H7 (cell line): Measurements from ENCODE around the gene PELI2. TPM values are rescaled to one million over a fixed set of nuclear protein-coding genes. Genes with fewer than 3 reads are reported as not detected.

Source experiments
- DNase-seq: peaks from one replicate; pipeline ENCODE4 v3.0.0; 2012
- H3K27me3 ChIP-seq: 2 replicates; pipeline ENCODE4 v1.6.0; 2011; ENCODE audit warnings: mild to moderate bottlenecking, low read length; ENCODE audit not compliant: control insufficient read depth, insufficient read depth
- H3K36me3 ChIP-seq: replicated peaks from 2 replicates; pipeline ENCODE4 v1.5.1; 2011; ENCODE audit warnings: low read length; ENCODE audit not compliant: control insufficient read depth, insufficient read depth
- H3K4me3 ChIP-seq: 2 replicates; pipeline ENCODE4 v1.5.1; 2011; ENCODE audit warnings: low read depth, mild to moderate bottlenecking, control low read depth, low read length, moderate library complexity; ENCODE audit not compliant: insufficient read depth
- total RNA-seq: library from RNA; depleted of rRNA; stranded (reverse); fragments of >200 nt; shearing (Covaris generic); gene quantifications from 2 replicates; pipeline ENCODE4 v1.2.3, GENCODE V29; 2014

Gene PELI2
- total RNA-seq, 1 experiment from 2014 or later = 10.9 TPM

DNA sequence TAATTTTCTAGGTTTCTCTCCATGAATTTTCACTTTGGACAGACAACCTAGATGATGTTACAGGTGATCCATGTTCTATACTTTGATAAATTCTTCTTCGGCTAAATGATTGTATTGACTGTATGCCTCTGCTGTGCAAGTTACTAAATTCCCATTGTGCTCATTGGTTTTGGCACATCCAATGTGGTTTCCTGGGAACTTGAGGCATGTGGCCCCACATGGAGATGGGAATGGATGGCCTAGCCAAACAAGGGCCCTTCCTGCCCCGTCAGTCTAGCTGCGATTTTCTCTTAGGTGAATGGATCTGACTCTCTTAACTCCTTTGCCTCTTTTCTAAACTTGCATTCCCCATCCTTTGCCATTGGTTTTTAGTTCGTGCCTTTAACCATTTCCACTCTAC is 186.2 kb downstream of the PELI2 start:
- no peak overlapping the region for H3K4me3 ChIP-seq
- H3K27me3 ChIP-seq = no peaks in the 10 kb centered on the region
- DNase-seq = no peak
- H3K36me3 ChIP-seq = no peaks in the 10 kb centered on the region

DNA sequence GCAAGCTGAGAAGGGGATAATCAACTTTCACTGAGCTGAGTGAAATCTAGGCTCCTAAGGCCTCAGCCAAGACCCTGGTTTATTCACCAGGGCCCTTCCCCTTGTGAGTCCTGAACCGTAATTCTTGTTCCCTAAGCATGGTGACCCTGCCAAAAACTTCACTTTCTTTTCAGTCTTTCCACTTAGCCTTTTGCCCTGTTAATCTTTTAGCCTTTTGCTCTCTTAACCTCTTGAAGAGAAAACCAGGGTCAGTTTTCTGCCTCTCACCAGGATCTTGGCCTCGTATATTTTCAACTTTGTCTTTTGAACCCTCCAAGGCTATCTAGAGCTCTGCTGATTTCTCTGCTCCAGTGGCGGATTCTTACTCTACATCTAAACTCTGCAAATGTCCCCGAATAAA is 191.0 kb downstream of the PELI2 start:
- Histone ChIP-seq H3K36me3 (no peaks in the 10 kb centered on the region), H3K27me3 (no peaks in the 10 kb centered on the region), H3K4me3 (no peak overlapping the region)
- DNase-seq = no peak

GRCh38 chr14:56310643-56311042 is 192.4 kb downstream of the PELI2 start:
- no peaks in the 10 kb centered on the region for H3K27me3 ChIP-seq
- H3K36me3 ChIP-seq = no peaks in the 10 kb centered on the region
- DNase-seq = no peak
- H3K4me3 ChIP-seq = no peak overlapping the region

DNA sequence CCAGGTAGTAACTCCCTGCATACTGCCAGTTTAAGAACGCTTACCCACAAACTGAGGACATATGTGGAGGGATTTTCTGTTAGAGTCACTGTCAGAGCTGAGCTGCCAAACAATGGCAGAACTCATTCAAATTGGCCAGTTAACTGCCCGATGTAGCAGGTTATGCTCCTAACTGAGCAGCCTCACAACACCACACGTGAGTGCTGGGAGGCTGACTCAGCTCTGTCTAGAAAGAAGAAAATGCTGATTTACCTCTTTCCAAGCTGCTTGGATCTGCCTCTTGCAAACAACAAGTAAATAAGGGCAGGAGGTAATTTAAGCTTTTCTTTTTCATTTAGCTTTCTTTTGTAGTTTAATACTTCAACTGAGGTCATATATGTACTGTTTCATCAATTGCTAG is 195.6 kb downstream of the PELI2 start:
- no peak for DNase-seq
- H3K4me3 ChIP-seq = no peak overlapping the region
- H3K27me3 ChIP-seq = no peaks in the 10 kb centered on the region
- no peaks in the 10 kb centered on the region for H3K36me3 ChIP-seq

GRCh38 chr14:56318393-56319115 is 200.3 kb downstream of the PELI2 start:
- Histone ChIP-seq H3K36me3 (no peaks in the 10 kb centered on the region), H3K27me3 (no peaks in the 10 kb centered on the region), H3K4me3 (no peak overlapping the region)
- DNase-seq = no peak

GRCh38 chr14:56321861-56322260 is 203.7 kb downstream of the PELI2 start:
- Histone ChIP-seq H3K27me3 (no peaks in the 10 kb centered on the region), H3K4me3 (no peak overlapping the region), H3K36me3 (no peaks in the 10 kb centered on the region)
- DNase-seq = no peak

- H3K36me3 ChIP-seq = no peaks in the 10 kb centered on the region
- H3K4me3 ChIP-seq = no peak overlapping the region
- no peak for DNase-seq
- no peaks in the 10 kb centered on the region for H3K27me3 ChIP-seq
These were observed 204.3 kb downstream of the PELI2 start for GRCh38 chr14:56322531-56322930.

GRCh38 chr14:56324454-56324853 is 206.2 kb downstream of the PELI2 start:
- H3K27me3 ChIP-seq = no peaks in the 10 kb centered on the region
- H3K4me3 ChIP-seq = no peak overlapping the region
- no peaks in the 10 kb centered on the region for H3K36me3 ChIP-seq
- no peak for DNase-seq

- H3K27me3 ChIP-seq = no peaks in the 10 kb centered on the region
- H3K4me3 ChIP-seq = no peak overlapping the region
- DNase-seq = no peak
These were observed 206.9 kb downstream of the PELI2 start for GRCh38 chr14:56324856-56325699.

DNA sequence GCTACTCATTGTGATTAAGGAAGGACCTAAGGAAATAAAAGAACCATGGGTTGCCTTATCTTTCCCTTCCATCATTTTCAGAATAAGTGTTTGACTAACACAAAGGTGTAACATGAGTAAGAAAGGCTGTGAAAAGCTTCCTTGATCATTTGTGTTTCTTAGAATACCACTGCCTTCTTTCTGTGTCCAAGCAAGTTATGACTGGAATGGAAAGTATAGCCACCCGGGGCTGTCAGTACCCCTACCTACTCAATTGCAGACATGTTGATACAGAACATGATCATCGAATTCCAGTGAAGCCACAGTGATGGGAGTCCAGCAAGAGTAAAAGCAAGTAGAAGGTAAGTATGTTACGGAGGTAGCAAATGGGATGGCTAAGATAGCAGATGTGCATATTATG is 209.8 kb downstream of the PELI2 start:
- Histone ChIP-seq H3K27me3 (no peaks in the 10 kb centered on the region), H3K4me3 (no peak overlapping the region), H3K36me3 (no peaks in the 10 kb centered on the region)
- no peak for DNase-seq

More at GRCh38 chr14:56324856-56325699, 206.9 kb downstream of the PELI2 start:
- H3K36me3 ChIP-seq = no peaks in the 10 kb centered on the region

- Histone ChIP-seq H3K36me3 (no peaks in the 10 kb centered on the region), H3K27me3 (no peaks in the 10 kb centered on the region), H3K4me3 (no peak overlapping the region)
- no peak for DNase-seq
These were observed 213.5 kb downstream of the PELI2 start for GRCh38 chr14:56331592-56332216.

DNA sequence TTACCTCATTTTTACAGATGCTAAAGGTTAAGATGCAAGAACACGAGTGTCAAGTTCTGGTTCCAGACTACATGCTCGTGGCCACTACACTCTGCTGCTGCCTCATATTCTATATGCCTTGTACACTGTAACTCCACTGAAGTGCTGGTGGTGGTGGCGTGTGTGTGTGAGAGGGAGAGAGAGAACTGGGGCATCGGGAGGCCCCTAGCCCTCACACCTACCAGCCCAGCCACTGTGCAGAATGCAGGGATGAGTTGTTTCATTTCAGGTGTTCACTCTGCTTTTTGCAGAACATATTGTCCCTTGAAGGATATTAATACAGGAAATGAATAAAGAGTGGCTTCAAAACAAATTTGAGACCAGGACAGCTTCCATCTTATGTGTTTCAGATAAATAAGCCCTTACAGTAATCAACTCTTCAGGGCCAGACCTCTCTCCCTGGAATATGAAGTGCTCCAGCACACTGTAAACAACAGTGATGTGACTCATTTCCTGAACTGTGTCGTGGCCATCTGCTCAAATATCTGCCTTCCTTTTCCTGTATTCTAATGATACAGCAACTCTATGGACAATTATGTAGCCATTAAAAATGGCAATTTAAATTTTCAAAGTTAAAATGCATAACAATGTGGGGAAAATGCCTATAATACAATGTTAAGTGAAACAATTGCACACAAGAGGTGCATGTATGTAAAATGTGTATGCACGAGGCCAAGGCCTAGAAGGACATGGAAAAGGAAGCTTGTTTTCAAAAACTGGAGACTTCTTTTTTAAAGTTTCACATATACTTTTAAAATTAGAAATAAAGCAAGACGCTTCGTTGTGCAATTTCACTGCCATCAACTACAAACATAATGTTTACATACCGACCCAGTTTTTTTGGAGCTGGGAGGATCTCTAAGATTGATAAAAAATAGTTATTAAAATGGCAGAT is 215.4 kb downstream of the PELI2 start:
- no peaks in the 10 kb centered on the region for H3K27me3 ChIP-seq
- H3K4me3 ChIP-seq = no peak overlapping the region
- no peaks in the 10 kb centered on the region for H3K36me3 ChIP-seq
- no peak for DNase-seq

DNA sequence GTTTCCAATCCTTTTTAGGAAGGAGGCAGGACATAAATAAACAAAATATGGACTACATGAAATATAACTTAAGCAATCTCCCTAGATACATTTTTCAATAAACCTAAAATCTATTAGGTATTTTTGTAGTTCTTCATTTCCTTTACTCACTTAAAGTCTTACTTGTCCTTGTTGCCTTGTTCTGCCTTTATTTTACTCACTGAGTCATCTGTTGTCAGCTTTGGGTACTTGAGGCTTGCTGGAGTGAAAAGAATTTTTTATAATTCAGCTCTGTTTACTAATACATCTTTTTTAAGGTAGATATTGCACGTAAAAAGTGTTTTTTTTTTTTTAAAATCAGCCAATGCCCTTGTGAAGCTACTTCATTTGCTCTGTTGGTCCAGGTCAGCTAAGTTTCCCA is 216.2 kb downstream of the PELI2 start:
- Histone ChIP-seq H3K27me3 (no peaks in the 10 kb centered on the region), H3K4me3 (no peak overlapping the region), H3K36me3 (no peaks in the 10 kb centered on the region)
- DNase-seq = no peak

DNA sequence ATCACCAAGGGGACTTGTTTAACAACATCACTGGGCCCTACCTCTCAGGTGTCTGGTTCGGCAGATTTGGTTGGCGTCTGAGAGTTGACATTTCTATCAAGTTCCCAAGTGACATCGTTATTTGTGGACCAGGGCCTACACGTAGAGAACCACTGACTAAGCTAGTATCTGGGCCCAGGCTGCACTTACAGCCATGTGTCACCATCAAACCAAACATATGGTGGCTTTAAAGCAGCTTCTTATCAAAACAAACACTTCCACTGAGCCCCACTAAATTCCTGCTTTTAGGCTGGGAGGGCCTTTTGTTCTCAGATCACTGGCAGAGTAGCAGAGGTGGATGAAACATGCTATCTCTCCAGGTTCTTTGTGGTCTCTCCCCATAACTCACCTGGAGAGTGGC is 220.5 kb downstream of the PELI2 start:
- Histone ChIP-seq H3K4me3 (no peak overlapping the region), H3K36me3 (no peaks in the 10 kb centered on the region), H3K27me3 (no peaks in the 10 kb centered on the region)
- no peak for DNase-seq
